GM19238 (cell line): ENCODE data around the gene BARHL2.

Experiments used
- DNase-seq: peaks from one replicate; pipeline ENCODE4 v3.0.0; 2011; ENCODE audit warnings: low spot score; ENCODE audit not compliant: insufficient read length

Gene BARHL2

DNA sequence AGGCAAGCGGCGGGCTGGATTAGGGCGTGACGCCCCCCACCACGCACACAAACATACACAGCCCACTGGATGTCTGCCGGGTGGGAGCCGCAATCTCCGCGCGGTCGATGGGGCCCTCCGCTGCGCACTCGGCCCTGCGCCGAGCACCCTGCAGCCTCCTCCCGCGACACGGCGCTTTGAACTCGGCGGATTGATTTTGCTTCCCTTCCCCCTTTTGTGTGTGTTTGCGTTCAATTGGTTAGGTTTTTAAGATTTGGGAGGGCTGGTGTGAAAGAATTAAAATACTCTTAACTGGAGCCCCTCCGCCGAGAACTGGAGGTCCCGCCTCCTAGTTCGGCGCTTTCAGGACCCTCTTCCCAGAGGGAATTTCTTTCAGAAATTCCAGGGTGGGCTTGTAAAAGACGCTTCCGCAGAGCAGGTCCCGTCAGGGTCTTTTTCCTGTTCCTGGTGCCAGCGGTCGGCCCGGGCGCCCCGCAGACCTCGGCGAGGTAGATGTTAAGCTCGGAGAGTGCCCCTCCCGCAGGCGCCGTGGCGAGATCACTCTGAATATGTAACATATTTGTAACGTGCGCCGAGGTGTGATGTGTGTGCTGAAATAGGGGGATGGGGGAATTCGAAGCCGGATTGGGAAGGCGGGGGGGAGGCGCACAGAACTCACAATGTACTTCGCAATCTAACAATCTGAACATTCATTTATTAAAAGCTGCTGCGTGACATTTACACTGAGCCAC is 8.0 kb upstream of the BARHL2 start:
- no peak for DNase-seq

DNA sequence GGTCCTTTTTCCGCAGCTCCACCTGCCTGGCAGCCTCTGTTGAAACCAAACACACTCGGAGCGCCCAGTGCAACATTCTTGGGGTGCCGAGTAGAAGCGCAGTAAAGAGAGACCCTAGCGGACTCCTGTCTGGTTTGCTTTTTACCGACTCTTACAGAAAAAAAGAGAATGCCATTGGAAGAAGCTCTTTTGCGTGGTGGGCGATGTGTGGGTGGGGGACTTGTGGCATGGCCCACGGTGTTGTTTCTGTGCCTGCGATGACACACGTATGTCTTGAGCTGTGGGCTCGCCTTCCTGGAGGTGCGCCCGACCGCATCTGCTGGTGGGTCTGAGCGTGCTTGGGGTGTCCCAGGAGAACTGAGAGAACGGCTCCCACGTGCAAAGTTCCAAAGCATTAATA is 7.3 kb upstream of the BARHL2 start:
- no peak for DNase-seq

DNA sequence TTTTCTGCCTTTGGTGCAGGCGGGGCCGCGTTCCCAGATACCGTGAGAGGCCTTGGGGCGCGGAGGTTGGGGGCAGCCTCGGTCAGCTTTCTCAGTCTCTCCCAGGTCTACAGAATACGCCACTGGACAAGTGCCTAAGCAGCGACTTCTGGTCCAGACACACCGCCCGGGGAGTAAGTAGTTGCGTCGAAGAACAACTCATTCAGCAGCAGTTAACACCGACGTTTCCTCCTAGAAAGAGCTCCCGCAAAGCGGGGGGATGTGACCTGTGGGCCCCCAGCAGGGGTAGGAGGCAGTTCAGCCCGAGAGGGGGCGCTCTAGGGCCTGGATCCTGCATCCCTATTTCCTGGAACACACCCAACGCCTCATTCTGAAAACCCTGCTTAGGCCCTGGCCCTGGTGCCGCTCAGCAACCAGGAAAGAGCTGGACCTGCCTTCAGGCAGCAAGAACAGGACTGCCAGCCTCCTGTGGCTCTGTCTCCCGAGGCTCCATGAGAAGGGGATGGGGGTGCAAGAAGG is 6.5 kb upstream of the BARHL2 start:
- DNase-seq: no peak

DNA sequence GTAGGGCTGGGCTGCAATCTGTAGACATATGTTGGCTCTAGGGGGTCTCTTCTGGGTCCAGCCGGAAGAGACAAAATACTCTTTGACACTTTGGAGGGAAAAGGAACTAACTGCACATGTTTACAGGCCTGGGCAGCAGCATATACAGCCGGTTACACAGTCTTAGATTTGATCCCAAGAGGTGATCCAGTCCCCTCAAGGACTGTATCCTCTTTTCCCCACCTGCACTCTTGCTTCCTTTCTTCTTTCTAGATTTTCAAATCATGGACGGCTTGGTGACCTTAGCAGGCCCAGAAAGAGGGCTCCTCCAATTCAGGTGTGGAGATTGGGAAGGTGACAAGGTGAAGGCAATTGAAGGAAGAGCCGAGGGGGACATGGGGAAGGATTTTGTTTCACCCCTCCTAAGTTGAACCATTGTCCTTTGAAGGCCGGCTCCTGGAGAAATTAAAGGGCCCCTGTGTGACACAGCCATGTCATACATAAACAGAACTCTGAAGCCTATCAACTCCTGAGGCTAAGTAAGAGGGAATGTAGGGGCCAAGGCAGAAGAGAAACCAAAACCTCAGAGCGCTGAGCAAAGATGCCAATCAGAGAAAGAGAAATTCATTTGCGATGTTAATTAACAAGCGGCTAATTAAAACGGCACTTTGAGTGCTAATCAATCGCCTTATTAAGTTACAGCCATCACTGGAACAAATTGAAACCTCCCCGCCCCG is 5.9 kb upstream of the BARHL2 start:
- DNase-seq: no peak

DNA sequence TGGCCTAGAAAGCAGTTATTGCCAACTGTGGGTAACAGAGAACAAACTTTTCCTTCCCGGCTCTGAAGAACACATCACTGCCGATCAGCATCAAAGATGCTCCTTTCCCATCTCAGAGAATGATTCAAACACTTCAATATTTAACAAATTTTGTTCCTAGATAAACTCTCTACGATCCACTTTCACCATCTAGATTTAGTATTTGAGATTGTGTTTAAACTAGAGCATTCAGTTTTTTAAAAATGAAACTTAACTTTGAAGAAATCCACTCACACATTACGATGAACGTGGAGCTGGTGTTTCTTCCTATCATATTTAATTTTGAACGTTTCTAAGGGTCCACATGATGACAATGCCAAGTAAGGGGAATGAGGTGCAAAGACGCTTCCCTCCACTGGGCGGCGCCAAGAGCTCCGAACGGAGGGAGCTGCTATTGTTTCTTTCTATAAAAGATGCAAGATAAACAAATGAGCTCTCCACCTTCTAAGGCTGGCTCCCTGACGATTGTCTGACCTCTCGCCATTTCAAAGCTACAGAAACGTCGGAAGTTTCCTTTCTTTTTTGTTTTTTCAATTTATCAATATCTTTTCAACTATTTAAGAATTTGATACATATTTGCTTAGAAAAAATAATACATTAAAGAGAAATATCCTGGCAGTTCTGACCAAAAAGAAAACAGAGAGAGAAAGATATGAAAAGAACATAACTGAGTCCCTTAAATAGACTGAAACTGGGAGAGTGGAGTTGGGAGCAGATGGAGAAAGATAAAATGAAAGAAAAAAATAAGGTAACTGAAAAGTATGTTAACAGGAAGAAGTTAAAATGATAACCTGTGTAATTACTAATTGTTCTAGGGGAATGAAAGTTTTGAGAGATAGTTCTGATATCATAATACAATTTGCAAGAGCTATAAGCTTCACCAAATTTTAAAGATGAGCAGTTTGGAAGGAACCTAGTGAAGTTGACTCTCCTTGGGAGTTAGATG is 4.4 kb upstream of the BARHL2 start:
- no peak for DNase-seq

DNA sequence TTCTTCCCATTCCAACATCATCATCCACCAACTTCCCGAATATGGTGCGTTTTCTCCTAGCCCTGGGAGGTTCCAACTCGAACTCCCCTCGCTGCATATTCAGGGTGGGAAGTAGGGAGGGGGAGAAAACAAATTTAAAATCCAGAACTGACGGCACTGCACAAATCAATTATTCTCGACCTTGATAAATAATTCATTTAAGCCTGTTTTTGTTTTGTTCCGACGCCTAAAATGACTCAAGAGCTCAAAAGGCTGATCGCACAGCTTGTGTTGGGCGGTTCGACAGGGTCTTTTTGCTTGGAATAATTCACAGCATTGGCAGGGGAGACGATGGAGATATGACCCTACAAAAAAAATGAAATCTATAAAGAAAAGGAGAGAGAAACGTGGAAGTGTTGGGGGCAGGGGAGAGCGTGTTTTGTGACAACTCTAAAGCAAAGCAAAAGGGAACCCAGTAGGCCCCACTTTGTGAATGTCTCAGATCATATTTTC is 3.1 kb upstream of the BARHL2 start:
- no peak for DNase-seq

DNA sequence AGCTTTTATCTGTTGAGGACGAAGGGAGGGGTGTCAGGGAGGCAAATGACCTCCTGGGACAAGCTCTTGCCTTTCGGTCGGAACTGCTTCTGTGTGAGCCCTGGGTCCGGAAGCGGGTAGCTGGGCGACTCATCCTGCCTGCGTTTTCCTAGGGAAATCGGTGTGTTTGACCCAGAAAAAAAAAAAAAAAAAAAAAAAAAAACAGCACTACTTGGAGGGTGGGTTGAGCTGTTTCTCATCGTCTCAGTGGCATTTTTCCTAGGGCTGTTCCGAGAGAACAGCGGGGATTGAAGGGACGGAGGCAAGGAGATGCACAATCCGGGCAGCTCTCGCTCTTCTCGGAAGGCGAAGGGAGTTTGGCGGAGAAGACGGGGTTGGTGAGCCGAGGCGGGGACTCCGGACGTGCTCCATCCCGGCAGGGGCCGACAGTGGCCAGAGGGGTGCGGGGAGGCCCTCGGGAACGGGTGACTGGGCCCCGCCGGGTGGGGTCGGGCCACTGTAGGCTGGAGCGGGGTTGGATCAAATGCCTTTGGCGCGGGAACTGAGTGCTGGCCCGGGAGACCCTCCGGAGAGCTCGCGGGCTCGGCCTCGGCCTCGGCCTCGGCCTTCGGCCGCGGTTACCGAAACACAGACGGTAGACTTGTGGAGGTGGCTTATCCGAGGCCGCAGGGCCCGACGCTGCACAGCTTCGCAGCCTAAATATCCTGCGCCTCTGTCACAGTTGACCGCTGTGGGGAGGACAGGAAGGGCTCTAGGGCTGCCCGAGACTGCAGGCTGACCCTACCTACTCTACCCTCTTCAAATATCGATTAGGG is 2.4 kb upstream of the BARHL2 start:
- no peak for DNase-seq

DNA sequence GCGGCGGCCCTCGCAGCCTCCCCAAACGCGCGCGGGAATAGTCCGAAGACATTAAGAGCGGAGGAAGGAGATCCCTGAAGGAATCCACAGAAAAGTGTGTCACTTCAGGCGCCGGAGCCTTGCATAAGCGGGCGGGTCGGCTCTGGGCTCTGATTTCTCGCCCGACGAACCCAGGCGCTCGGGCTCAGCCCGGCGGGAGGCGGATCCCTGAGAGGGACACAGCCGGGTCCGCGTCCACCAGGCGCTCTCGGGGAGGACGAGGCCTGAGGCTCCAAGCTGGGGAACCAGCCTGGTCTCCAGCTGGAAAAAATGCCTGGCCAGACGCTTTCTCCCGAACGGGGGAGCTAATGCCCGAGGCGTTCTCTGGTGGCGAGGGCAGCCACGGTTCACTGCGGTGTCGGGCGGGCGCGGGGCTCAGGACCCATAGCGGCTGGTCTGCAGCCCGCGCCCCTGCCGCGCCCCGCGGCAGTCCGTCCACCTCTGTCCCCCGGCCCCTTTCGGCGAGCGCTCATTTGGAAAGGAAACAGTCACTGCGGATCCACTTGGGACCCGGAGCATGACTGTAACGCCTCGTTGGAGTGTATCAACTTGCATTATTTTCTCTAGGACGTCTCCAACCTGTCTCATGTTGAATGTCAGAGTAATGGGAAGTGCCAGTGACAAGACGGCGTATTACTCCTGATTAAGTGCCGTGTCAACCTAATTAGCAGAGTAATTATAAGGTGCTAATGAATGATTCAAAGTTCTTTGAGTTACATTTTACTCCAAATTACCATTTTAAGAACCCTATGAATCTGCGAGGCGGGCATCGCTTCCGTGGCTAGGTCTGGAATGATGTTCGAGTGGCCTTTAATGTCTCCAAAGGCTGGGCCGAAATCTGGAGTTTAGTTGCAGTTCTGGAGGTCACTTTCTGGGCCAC is 1.6 kb upstream of the BARHL2 start:
- DNase-seq: no peak

DNA sequence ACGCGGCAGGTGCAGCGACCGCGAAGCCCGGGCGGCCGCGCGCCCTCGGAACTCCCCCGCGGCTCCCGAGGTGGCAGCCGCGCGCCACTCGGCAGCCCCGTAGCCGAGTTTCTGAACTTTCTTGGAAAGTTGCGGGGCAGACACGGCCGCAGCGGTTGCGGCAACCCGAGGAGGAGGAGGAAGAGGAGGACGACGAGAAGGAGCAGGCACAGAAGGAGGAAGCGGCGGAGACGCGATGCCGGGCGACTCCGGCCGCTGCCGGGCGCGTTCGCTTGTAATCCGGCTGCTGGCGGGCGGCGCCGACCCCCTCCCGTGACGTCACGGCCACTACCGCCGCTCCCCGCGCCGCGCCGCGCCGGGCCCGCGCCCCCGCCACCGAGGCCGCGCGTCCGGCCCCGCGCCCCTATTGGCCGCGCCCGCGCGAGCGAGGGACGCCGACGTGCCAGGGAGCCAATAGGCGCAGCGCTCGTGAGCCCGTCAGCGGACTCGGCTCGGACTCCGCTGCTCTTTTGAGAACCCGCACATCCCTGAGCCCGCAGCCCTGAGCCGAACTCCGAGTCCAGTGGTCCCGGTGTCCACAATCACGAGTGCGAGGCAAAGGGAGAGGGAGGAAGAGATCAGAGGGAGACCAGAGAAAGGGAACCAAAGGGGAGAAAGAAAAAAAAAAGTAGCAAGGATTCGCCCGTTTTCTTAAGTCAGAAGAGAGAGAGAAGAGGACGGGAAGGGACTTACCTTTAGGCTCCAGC is 736 bp upstream of the BARHL2 start:
- DNase-seq: no peak

DNA sequence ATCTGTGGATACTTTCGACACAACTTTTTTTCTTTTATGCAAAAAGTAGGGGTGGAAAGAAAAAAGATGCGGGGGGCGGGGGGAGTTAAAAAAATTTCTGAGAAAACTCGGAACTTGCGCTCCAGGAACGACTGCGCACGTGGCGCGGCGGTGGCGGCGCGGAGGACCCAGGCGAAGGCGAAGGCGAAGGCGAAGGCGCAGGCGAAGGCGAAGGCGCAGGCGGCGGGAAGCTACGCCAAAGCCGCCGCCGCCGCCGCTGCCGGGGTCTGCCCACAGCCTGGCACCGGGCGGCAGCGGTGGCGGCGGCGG is 208 bp upstream of the BARHL2 start:
- DNase-seq: no peak

DNA sequence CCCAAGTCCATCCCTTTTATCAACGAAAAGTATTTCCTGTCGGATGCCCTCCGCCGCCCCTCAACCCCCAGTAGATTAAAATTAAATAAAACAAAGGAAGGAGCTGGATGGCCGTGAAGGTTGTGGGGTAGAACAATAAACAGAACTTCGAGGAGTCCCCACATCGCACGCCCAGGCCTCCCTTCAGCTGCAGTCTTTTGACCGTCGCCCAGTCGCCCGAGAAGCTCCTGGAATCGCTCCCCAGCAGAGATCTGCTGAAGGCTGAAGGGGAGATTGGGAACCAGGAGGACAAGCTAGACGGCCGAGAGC is 905 bp downstream of the BARHL2 start:
- DNase-seq: no peak

DNA sequence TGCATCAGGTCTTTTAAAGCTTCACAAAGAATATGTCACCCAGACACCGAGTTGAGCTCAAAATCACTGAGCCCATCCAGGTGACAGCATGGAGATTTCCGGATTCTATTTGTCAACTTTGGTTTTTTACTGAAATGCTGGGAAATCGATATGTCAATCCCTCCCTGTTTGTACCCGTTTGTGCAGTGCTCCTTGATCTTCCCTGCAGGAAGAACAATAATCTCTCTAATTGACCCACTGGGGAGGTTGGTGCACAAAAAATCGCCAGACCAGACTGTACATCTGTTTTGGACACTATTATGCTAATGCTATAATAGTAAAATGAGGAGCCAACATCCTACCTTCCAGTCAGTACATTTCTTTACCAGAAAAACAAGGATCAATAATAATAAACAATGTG is 1.8 kb downstream of the BARHL2 start:
- no peak for DNase-seq

DNA sequence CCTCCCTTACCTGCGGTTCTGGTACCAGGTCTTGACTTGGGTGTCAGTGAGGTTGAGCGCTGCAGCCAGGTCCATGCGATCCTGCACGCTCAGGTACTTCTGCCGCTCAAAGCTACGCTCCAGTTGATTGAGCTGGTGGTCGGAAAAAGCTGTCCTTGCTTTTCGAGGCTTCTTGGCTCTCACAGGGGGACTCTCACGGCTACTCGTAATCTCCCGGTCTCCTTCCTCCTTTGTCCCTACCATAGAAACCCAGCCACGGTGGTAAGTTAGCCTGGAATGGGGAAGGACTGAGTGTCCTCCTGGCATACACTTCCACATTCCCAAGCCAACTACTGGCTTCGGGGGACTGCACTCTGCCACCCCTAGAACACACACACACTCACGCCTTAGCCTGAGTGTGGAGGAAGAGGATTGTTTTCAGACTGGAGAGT is 2.6 kb downstream of the BARHL2 start:
- DNase-seq: no peak

DNA sequence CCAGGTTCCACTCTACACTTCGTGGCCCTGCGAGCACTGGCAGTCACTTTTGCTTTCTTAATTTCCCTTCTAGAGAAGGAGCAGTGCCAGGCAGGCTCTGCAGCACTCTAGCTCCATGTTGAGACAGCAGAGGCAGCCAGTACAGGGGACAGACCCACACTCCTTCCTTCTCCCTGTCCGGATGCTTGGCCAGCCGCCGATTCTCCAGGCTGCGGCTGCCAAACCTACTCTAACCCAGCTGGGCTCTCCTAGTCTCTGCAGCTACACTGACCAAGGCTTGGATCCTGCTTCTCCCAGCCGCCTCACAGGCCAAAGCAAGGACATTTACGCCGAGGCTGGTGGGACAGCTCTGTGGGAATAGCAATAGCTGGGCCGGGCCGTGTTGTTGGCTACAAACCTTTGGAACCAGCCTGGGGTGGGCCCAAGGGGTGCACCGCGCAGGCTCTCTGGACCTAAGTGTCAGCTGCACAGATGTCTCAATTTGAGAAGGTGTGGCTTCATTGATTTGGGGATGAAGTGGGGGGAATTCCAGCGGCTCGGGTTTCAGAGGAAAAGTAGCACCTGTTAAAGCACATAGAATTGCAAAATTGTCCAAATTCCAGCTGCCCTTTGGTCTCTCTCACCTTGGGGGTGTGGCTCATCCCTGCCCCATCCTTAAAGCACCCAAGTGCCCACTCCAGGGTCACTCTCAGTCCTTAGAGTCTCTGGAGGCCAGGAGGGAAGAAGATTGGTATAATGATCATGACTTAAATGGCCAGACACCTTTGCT is 3.2 kb downstream of the BARHL2 start:
- DNase-seq: no peak

DNA sequence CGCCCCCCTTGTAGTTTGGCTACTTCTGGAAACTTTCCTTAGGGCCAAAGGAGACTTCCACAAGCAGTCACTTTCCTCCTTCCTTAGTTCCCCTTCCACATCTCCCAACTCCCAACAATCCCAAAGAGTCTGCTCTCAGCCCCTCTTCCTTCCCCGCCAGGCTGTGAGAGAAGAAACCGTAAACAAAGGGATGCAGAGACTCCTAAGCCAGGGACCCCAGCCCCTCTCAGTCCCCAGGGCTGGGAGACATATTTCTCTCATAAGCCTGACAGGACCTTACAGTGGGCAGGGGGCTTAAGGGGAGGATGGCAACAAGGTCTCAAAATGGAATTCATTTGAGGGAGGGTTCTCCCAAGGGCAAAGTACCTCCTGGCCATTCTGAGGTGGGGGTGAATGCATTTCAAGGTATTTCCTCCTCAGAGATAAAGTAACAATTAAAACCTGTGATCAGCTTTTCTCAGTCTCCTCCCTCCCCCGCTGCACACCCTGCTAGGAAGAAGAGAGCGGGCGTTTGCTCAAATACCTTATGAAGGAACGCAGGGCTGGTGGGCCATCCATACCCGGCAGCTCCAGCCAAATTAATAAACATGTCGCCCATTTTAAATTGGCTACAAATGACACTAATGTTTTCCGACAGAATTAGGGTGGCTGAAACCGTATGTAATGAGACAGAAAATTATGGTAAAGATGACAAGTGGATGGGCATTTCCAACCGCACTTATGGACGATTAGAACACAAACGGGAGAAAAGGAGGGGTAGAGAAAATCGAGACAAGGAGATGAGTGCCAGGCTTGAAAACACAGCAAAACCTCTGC is 4.0 kb downstream of the BARHL2 start:
- no peak for DNase-seq

DNA sequence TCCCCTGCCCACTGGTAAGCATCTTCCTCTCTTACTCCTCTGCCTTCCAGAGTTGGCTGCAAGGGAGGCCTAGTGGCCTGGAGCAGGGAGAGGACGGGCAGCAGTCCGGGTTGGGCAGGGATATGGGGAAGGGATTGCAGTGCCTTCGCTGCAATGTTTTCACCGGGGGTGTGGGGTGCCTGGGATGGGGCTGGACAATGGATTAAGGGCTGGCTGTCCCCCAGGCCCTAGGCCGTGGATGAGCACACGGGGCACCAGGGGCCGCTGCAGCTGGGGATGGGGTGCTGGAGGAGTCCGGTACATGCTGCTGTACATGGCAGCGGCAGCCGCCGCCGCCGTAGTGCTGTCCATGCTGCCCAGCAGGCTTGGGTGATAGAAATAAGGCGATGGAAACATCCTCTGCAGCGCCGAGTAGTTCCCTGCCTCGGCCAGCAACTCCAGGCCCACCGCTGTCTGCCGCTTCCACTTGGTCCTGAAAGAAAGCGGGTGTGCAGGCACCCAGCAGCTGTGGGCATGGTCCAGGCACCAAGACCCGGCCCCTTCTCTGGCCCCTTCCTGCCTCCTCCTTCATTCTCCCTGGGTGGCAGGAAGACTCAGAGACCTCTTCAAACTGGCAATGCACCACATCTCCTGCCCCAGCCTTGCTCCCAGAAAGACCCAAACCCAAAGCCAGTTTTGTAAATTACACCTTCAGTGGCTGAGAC is 4.8 kb downstream of the BARHL2 start:
- DNase-seq: no peak

DNA sequence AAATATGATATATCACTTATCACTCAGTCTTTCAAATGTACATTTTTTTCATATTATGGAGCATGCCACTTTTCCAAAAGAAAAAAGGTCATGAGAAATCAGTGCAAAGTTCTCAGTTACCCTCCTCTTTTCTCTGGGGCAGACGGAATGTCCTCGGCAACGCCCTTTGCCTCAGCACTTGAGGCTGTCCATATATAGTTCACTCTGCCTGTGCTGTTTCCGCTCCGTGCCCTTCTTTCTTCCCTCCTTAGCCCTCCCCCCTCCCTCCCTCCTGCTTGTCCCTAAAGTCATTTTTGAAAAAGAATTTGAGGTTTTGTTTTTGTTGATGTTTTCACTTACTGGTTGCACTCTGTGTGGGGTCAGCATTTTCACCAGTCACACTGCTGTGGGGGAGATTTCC is 5.4 kb downstream of the BARHL2 start:
- no peak for DNase-seq
